Measurements from ENCODE around the gene B3GNT7.

- no peak for TF ChIP-seq CTCF (IDR thresholded peaks at IDR 0.05)
- no peak for TF ChIP-seq EP300 (IDR thresholded peaks at IDR 0.05)
- TF ChIP-seq POLR2A (IDR thresholded peaks at IDR 0.05): no peak
Observed at GRCh38 chr2:231367178-231367577, 28.3 kb upstream of the B3GNT7 start.
